Type B pancreatic cell (in vitro differentiated cells): ENCODE measurements around the gene KNOP1. TPM values are rescaled to one million over a fixed set of nuclear protein-coding genes. Genes with fewer than 3 reads are reported as not detected.

Experiments
- total RNA-seq: library from RNA; stranded (reverse); gene quantifications from 2 replicates; pipeline ENCODE4 v1.2.1, GENCODE V29; 2021; ENCODE audit warnings: low replicate concordance

KNOP1 gene
- total RNA-seq, 1 donor from 2014 or later = 54.9 TPM

Other genes starting within 250 kb of the KNOP1 start
- 66.7 and 90.0 TPM in 2 replicates for gene GDE1, start 196.1 kb downstream of the KNOP1 start, total RNA-seq
- 14.7 and 29.1 TPM in 2 replicates for gene CCP110, start 194.3 kb downstream of the KNOP1 start, total RNA-seq
- 59.1 and 62.0 TPM in 2 replicates for gene VPS35L, start 162.5 kb downstream of the KNOP1 start, total RNA-seq
- gene IQCK, start within 50 bp of the KNOP1 start, total RNA-seq = 11.8 and 23.0 TPM in 2 replicates
- gene GPRC5B, start 166.6 kb upstream of the KNOP1 start, total RNA-seq = 25.8 and 53.8 TPM in 2 replicates